CD14-positive monocyte (primary cell): Measurements from ENCODE around the gene MATK. TPM values are rescaled to one million over a fixed set of nuclear protein-coding genes. Genes with fewer than 3 reads are reported as not detected.

ENCODE experiments used
- DNase-seq, 3 donors: peaks; one replicate each; pipeline ENCODE4 v3.0.0-alpha.2; 2011 to 2022
- H2AFZ ChIP-seq: 2 replicates; pipeline ENCODE4 v1.6.0; 2012; ENCODE audit warnings: mild to moderate bottlenecking, low read depth, low read length, inconsistent platforms; ENCODE audit not compliant: insufficient read depth, poor library complexity, severe bottlenecking
- H3K27ac ChIP-seq, 2 donors: 1 replicate in 1 of 2; 2 replicates in 1 of 2; pipeline ENCODE4 v1.5.1; 2012 to 2013; ENCODE audit warnings: low read length in 2 of 2, control low read depth in 1 of 2, inconsistent platforms in 1 of 2, low read depth in 1 of 2, mild to moderate bottlenecking in 1 of 2
- H3K27me3 ChIP-seq, 2 donors: one replicate each; pipeline versions ENCODE4 v1.6.0 to v1.6.1; 2011 to 2013; ENCODE audit warnings: low read length in 2 of 2; ENCODE audit not compliant: control insufficient read depth in 2 of 2, insufficient read depth in 2 of 2
- H3K36me3 ChIP-seq, 2 donors: replicated peaks in 1 of 2; 1 replicate in 1 of 2; 2 replicates in 1 of 2; pipeline versions ENCODE4 v1.5.1 to v1.6.1; 2012 to 2013; ENCODE audit warnings: low read length in 2 of 2, control low read depth in 1 of 2, inconsistent platforms in 1 of 2, mild to moderate bottlenecking in 1 of 2; ENCODE audit not compliant: insufficient read depth in 2 of 2, control insufficient read depth in 1 of 2
- H3K4me1 ChIP-seq, 2 donors: 1 replicate in 1 of 2; 2 replicates in 1 of 2; pipeline versions ENCODE4 v1.5.1 to v1.6.1; 2012 to 2013; ENCODE audit warnings: low read length in 2 of 2, control low read depth in 1 of 2, inconsistent platforms in 1 of 2, mild to moderate bottlenecking in 1 of 2, moderate library complexity in 1 of 2; ENCODE audit not compliant: insufficient read depth in 2 of 2, control insufficient read depth in 1 of 2
- H3K4me2 ChIP-seq: replicated peaks from 2 replicates; pipeline ENCODE3; 2012; ENCODE audit warnings: low read length, moderate library complexity, mild to moderate bottlenecking; ENCODE audit not compliant: poor library complexity, severe bottlenecking; ENCODE audit errors: extremely low read depth
- H3K4me3 ChIP-seq, 3 experiments: fragments of 200-600 bp in 1 of 3; sonication (generic) in 1 of 3; replicated peaks in 1 of 3; 1 replicate in 2 of 3; 2 replicates in 1 of 3; pipeline ENCODE4 v1.5.1; 2011 to 2013; ENCODE audit warnings: low read length in 3 of 3, mild to moderate bottlenecking in 3 of 3, control low read depth in 2 of 3, low read depth in 2 of 3, inconsistent platforms in 1 of 3, moderate library complexity in 1 of 3
- H3K79me2 ChIP-seq: 2 replicates; pipeline ENCODE4 v1.6.0; 2012; ENCODE audit warnings: mild to moderate bottlenecking, control low read depth, inconsistent platforms, low read length, moderate library complexity; ENCODE audit not compliant: insufficient read depth
- H3K9ac ChIP-seq: 2 replicates; pipeline ENCODE4 v1.6.0; 2017; ENCODE audit warnings: low read length, mild to moderate bottlenecking; ENCODE audit not compliant: insufficient read depth, poor library complexity, severe bottlenecking
- H3K9me3 ChIP-seq, 2 donors: replicated peaks in 1 of 2; 1 replicate in 1 of 2; 2 replicates in 1 of 2; pipeline versions ENCODE4 v1.5.1 to v1.6.1; 2012 to 2013; ENCODE audit warnings: low read length in 2 of 2, control low read depth in 1 of 2; ENCODE audit not compliant: control insufficient read depth in 1 of 2, insufficient read depth in 1 of 2
- H4K20me1 ChIP-seq: 2 replicates; pipeline ENCODE4 v1.6.0; 2012; ENCODE audit warnings: mild to moderate bottlenecking, low read length, control low read depth, moderate library complexity; ENCODE audit not compliant: insufficient read depth
- H3K27ac Mint-ChIP-seq, 7 donors: one replicate each; pipeline ENCODE4 v1.8.0; 2020; ENCODE audit warnings: mild to moderate bottlenecking in 7 of 7, mixed read lengths in 7 of 7, moderate library complexity in 6 of 7, inconsistent platforms in 2 of 7
- H3K27me3 Mint-ChIP-seq, 3 donors: one replicate each; pipeline ENCODE4 v1.8.0; 2021 to 2022; ENCODE audit warnings: low read depth in 3 of 3, mild to moderate bottlenecking in 3 of 3, mixed read lengths in 3 of 3, moderate library complexity in 3 of 3, inconsistent platforms in 1 of 3
- H3K36me3 Mint-ChIP-seq, 2 donors: one replicate each; pipeline ENCODE4 v1.8.0; 2020; ENCODE audit warnings: mixed read lengths in 2 of 2, inconsistent platforms in 1 of 2, mild to moderate bottlenecking in 1 of 2
- H3K4me1 Mint-ChIP-seq: one replicate; pipeline ENCODE4 v1.8.0; 2020; ENCODE audit warnings: mild to moderate bottlenecking, mixed read lengths
- H3K4me3 Mint-ChIP-seq, 2 donors: one replicate each; pipeline ENCODE4 v1.8.0; 2020; ENCODE audit warnings: mild to moderate bottlenecking in 2 of 2, mixed read lengths in 2 of 2, moderate library complexity in 1 of 2
- H3K9me3 Mint-ChIP-seq, 7 donors: one replicate each; pipeline ENCODE4 v1.8.0; 2020 to 2022; ENCODE audit warnings: mixed read lengths in 7 of 7, mild to moderate bottlenecking in 6 of 7, moderate library complexity in 6 of 7, inconsistent platforms in 2 of 7
- whole genome bisulfite sequencing: methylation state at CpG from one replicate; pipeline ENCODE4 v1.1.5; 2013; ENCODE audit warnings: missing lambda C conversion rate; ENCODE audit not compliant: insufficient coverage; 5-methylcytosine and 5-hydroxymethylcytosine counted together
- intact Hi-C, 2 donors: fragments of 100-400 bp; cut with micrococcal nuclease; formaldehyde crosslinking; loops; one replicate each; pipeline versions ENCODE4 v1.15.0 to v1.15.1; 2023
- polyA plus RNA-seq, 3 donors: library from polyadenylated mRNA; depleted of rRNA in 1 of 3; unstranded in 2 of 3; stranded (reverse) in 1 of 3; fragments of 300-500 nt in 2 of 3; fragments of >200 nt in 1 of 3; fragmentation: Illumina TruSeq in 2 of 3; gene quantifications; 1 replicate in 2 of 3; 2 replicates in 1 of 3; pipeline ENCODE4 v1.2.3, GENCODE V29; 2012 to 2021
- TF ChIP-seq, protein P1 (sequence below): fragments of 200-600 bp; IDR thresholded peaks from one replicate; pipeline ENCODE4 v1.8.0; 2022; ENCODE audit warnings: antibody characterized with exemption, mild to moderate bottlenecking

MATK gene
- polyA plus RNA-seq, 3 donors, result 0.20 to 0.44 (median 0.35) TPM

DNA sequence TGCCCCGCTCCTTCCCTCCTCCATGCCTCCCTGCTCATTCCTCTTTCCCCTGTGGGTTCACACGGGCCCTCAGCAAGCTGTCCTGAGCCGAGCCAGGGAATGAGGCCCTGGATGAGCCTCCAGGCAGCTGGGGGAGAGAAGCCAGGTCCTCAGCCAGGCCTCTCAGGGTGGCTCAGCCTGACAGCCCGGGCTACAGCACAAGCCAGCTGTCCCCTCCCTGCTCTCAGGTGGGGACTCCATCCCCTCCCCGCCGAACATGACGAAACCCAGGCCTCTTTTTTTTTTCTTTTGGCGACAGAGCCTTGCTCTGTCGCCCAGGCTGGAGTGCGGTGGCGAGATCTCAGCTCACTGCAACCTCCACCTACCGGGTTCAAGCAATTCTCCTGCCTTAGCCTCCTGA is 40.0 kb upstream of the MATK start:
- H3K4me3 ChIP-seq, result no peak overlapping the region
- H4K20me1 ChIP-seq, result no peaks in the 10 kb centered on the region
- 78% methylated on average over 12 of the region's 12 CpGs for WGBS
- Mint-ChIP-seq H3K4me3 (no peak overlapping the region), H3K4me1 (peaks cover 9% of the 10 kb centered on the region), H3K27me3 (peaks cover 4 to 13% (median 13%) of the 10 kb centered on the region in 3 donors), H3K27ac (no peak overlapping the region), H3K36me3 (no peaks in the 10 kb centered on the region), H3K9me3 (no peaks in the 10 kb centered on the region)
- no peak overlapping the region for H3K27ac ChIP-seq
- no peak for DNase-seq
- peaks cover 3 to 13% of the 10 kb centered on the region in 2 donors for H3K4me1 ChIP-seq
- no peak overlapping the region for H3K9ac ChIP-seq
- H3K79me2 ChIP-seq, result no peaks in the 10 kb centered on the region
- TF ChIP-seq, protein P1, sequence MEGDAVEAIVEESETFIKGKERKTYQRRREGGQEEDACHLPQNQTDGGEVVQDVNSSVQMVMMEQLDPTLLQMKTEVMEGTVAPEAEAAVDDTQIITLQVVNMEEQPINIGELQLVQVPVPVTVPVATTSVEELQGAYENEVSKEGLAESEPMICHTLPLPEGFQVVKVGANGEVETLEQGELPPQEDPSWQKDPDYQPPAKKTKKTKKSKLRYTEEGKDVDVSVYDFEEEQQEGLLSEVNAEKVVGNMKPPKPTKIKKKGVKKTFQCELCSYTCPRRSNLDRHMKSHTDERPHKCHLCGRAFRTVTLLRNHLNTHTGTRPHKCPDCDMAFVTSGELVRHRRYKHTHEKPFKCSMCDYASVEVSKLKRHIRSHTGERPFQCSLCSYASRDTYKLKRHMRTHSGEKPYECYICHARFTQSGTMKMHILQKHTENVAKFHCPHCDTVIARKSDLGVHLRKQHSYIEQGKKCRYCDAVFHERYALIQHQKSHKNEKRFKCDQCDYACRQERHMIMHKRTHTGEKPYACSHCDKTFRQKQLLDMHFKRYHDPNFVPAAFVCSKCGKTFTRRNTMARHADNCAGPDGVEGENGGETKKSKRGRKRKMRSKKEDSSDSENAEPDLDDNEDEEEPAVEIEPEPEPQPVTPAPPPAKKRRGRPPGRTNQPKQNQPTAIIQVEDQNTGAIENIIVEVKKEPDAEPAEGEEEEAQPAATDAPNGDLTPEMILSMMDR, result no peak
- H3K36me3 ChIP-seq, result no peaks in the 10 kb centered on the region
- H3K27me3 ChIP-seq, result no peaks in the 10 kb centered on the region
- H3K9me3 ChIP-seq, result no peaks in the 10 kb centered on the region
- H3K4me2 ChIP-seq, result no peak overlapping the region
- H2AFZ ChIP-seq, result no peak overlapping the region
- intact Hi-C loops, result no loop called here

DNA sequence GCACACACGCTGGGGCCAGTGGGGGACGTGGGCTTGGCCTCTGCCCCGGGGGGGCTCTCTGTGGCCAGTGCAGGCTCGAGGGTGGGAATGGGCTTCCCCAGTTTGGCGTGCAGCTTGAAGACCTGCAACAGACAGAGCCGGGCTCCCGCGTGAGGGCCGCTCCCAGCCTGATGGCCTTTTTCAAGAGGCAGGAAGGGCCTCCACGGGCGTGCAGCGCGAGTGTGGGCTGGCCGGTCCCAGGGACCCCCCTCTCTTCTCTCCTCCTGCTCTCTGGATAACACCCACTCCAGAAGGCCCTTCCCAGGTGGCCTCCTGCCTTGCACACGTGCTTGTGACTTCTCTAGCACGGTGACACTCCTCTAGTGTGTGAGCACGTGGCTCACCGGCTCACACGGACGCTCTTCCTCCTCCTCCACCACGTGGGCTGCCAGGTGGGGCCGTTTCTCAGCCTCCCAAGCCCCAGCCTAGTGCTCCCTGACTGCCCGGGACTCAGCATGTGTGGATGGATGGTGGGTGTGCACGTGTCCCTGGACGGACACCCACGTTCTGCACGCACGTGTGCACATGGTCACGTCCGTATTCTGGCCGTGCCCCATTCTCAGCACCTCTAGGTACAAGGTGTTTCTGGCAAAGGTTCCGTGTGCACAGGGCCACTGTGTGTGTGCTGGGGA is 39.2 kb upstream of the MATK start:
- Mint-ChIP-seq H3K27me3 (peaks cover 2 to 13% (median 13%) of the 10 kb centered on the region in 3 donors), H3K27ac (peak overlapping the region in 1 of 7 donors; percentile 46), H3K36me3 (no peaks in the 10 kb centered on the region), H3K4me3 (no peak overlapping the region), H3K4me1 (peaks cover 9% of the 10 kb centered on the region), H3K9me3 (no peaks in the 10 kb centered on the region)
- Histone ChIP-seq H3K4me2 (no peak overlapping the region), H3K4me3 (no peak overlapping the region), H2AFZ (no peak overlapping the region), H3K9ac (no peak overlapping the region), H3K27ac (no peak overlapping the region), H3K4me1 (peaks cover 3 to 13% of the 10 kb centered on the region in 2 donors), H3K79me2 (no peaks in the 10 kb centered on the region), H3K36me3 (no peaks in the 10 kb centered on the region), H3K27me3 (no peaks in the 10 kb centered on the region), H3K9me3 (no peaks in the 10 kb centered on the region), H4K20me1 (no peaks in the 10 kb centered on the region)
- intact Hi-C loops, result no loop called here
- TF ChIP-seq, protein P1, result no peak
- 87% methylated on average over 27 of the region's 32 CpGs for WGBS
- no peak for DNase-seq
